Measurements from ENCODE around the gene TRPV6. TPM values are rescaled to one million over a fixed set of nuclear protein-coding genes. Genes with fewer than 3 reads are reported as not detected.

TRPV6 gene
- total RNA-seq, 1 experiment from 2014 or later: 1.7 TPM

- RAD21 ChIA-PET (ENCODE audit: low non-redundant PET in 1 of 2, low total read pairs in 2 of 2, uncharacterized antibody in 2 of 2, unreplicated experiment in 2 of 2): no interaction called here
- no peaks in the 10 kb centered on the region for H4K20me1 ChIP-seq (ENCODE audit: insufficient read depth)
- H2AFZ ChIP-seq (ENCODE audit: low read depth, low read length, poor library complexity, severe bottlenecking): no peak overlapping the region
- CTCF ChIA-PET: interaction anchor here (0.9 to 1.6 kb wide), 5 partner anchors 9 to 368 kb away, joined by 3 to 7 read pairs (median 3); no protein-coding TSS in a partner anchor
- H3K36me3 ChIP-seq (ENCODE audit: control insufficient read depth in 1 of 2, insufficient read depth in 2 of 2, low read length in 2 of 2): no peaks in the 10 kb centered on the region
- ATAC-seq (no peak), DNase-seq (ENCODE audit: low read depth, low spot score) (no peak)
- H3K9me2 ChIP-seq (ENCODE audit: insufficient read depth): no peaks in the 10 kb centered on the region
- H3K4me2 ChIP-seq (ENCODE audit: low read length): no peak overlapping the region
- no peaks in the 10 kb centered on the region for H3K79me2 ChIP-seq (ENCODE audit: insufficient read depth, low read length)
- no peaks in the 10 kb centered on the region for H3K27me3 ChIP-seq (ENCODE audit: insufficient read depth, low read length)
- TF ChIP-seq POLR2A (IDR thresholded peaks at IDR 0.05; ENCODE audit: borderline replicate concordance, extremely low read depth, insufficient read depth, insufficient read length): no peak
- BruUV-seq (replicated peaks): no TSS peak
- peaks cover 8 to 16% of the 10 kb centered on the region in 2 experiments; a peak in 3 of 4 replicates for H3K4me1 ChIP-seq (ENCODE audit: control insufficient read depth in 1 of 2, insufficient read depth in 2 of 2, low read length in 2 of 2)
- no peaks in the 10 kb centered on the region for H3K9me3 ChIP-seq (ENCODE audit: control insufficient read depth in 1 of 2, insufficient read depth in 1 of 2, low read depth in 1 of 2, low read length in 2 of 2)
- no peak overlapping the region for H3K9ac ChIP-seq (ENCODE audit: low read length)
- POLR2A ChIA-PET: no interaction called here
- H3K27ac ChIP-seq (ENCODE audit: low read depth, low read length): no peak overlapping the region
- H3K4me3 ChIP-seq (replicated peaks in 1 of 2; ENCODE audit: low read depth in 1 of 2, low read length in 2 of 2): no peak overlapping the region
- intact Hi-C loops (cut with micrococcal nuclease): loop anchor here (10.0 kb wide), 1 partner anchor 364 kb away; no protein-coding TSS in a partner anchor
These were observed 34.3 kb downstream of the TRPV6 start for GRCh38 chr7:142851269-142851668.

GRCh38 chr7:142847353-142847752, 38.2 kb downstream of the TRPV6 start:
- RAD21 ChIA-PET (ENCODE audit: low non-redundant PET in 1 of 2, low total read pairs in 2 of 2, uncharacterized antibody in 2 of 2, unreplicated experiment in 2 of 2): no interaction called here

More at GRCh38 chr7:142847353-142847752, 38.2 kb downstream of the TRPV6 start:
- TF ChIP-seq, protein P1, sequence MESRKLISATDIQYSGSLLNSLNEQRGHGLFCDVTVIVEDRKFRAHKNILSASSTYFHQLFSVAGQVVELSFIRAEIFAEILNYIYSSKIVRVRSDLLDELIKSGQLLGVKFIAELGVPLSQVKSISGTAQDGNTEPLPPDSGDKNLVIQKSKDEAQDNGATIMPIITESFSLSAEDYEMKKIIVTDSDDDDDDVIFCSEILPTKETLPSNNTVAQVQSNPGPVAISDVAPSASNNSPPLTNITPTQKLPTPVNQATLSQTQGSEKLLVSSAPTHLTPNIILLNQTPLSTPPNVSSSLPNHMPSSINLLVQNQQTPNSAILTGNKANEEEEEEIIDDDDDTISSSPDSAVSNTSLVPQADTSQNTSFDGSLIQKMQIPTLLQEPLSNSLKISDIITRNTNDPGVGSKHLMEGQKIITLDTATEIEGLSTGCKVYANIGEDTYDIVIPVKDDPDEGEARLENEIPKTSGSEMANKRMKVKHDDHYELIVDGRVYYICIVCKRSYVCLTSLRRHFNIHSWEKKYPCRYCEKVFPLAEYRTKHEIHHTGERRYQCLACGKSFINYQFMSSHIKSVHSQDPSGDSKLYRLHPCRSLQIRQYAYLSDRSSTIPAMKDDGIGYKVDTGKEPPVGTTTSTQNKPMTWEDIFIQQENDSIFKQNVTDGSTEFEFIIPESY (IDR thresholded peaks at IDR 0.05; ENCODE audit: extremely low read depth, insufficient replicate concordance, low read length): no peak
- TF ChIP-seq YY1 (IDR thresholded peaks at IDR 0.05; ENCODE audit: extremely low read depth, insufficient replicate concordance, low read depth, low read length): no peak
- no peak for TF ChIP-seq SP1 (IDR thresholded peaks at IDR 0.05; ENCODE audit: low read depth)
- no peak for TF ChIP-seq JUND (IDR thresholded peaks at IDR 0.05)
- Histone ChIP-seq H3K4me2 (ENCODE audit: low read length) (no peak overlapping the region), H3K36me3 (ENCODE audit: control insufficient read depth in 1 of 2, insufficient read depth in 2 of 2, low read length in 2 of 2) (no peaks in the 10 kb centered on the region), H2AFZ (ENCODE audit: low read depth, low read length, poor library complexity, severe bottlenecking) (no peak overlapping the region), H3K27ac (ENCODE audit: low read depth, low read length) (no peak overlapping the region), H3K27me3 (ENCODE audit: insufficient read depth, low read length) (no peaks in the 10 kb centered on the region), H3K9me2 (ENCODE audit: insufficient read depth) (no peaks in the 10 kb centered on the region), H3K4me1 (ENCODE audit: control insufficient read depth in 1 of 2, insufficient read depth in 2 of 2, low read length in 2 of 2) (no peaks in the 10 kb centered on the region), H3K9me3 (ENCODE audit: control insufficient read depth in 1 of 2, insufficient read depth in 1 of 2, low read depth in 1 of 2, low read length in 2 of 2) (no peaks in the 10 kb centered on the region), H4K20me1 (ENCODE audit: insufficient read depth) (no peaks in the 10 kb centered on the region), H3K4me3 (replicated peaks in 1 of 2; ENCODE audit: low read depth in 1 of 2, low read length in 2 of 2) (no peak overlapping the region), H3K79me2 (ENCODE audit: insufficient read depth, low read length) (no peaks in the 10 kb centered on the region), H3K9ac (ENCODE audit: low read length) (no peak overlapping the region)
- intact Hi-C loops (cut with micrococcal nuclease): no loop called here
- ChIA-PET CTCF (no interaction called here), POLR2A (no interaction called here)
- no peak for DNase-seq (ENCODE audit: low read depth, low spot score)
- ATAC-seq: no peak
- no TSS peak for BruUV-seq (replicated peaks)
